Erythroblast (primary cell): ENCODE results near the gene CDK12.

Experiments used
- GATA1 ChIP-seq: IDR thresholded peaks from 2 replicates; pipeline ENCODE4 v1.6.1; 2011; ENCODE audit warnings: low read depth, mild to moderate bottlenecking, control low read depth, low read length, moderate library complexity
- POLR2A ChIP-seq: IDR thresholded peaks from 2 replicates; pipeline ENCODE4 v1.6.1; 2011; ENCODE audit warnings: mild to moderate bottlenecking, low read length

- TF ChIP-seq POLR2A (no peak), GATA1 (no peak)
Observed at GRCh38 chr17:39447561-39447960, 13.7 kb upstream of the CDK12 start.
